GM03348 (cell line): Measurements from ENCODE around the gene ACTA2.
"Not testable (repeated sequence)": the region's sequence is repeated elsewhere in the genome, so short reads cannot be mapped to it uniquely, and the experiment has no call there.

Experiments used
- DNase-seq: peaks from one replicate; pipeline ENCODE4 v3.0.0; 2012; ENCODE audit warnings: low spot score

The ACTA2 gene

DNA sequence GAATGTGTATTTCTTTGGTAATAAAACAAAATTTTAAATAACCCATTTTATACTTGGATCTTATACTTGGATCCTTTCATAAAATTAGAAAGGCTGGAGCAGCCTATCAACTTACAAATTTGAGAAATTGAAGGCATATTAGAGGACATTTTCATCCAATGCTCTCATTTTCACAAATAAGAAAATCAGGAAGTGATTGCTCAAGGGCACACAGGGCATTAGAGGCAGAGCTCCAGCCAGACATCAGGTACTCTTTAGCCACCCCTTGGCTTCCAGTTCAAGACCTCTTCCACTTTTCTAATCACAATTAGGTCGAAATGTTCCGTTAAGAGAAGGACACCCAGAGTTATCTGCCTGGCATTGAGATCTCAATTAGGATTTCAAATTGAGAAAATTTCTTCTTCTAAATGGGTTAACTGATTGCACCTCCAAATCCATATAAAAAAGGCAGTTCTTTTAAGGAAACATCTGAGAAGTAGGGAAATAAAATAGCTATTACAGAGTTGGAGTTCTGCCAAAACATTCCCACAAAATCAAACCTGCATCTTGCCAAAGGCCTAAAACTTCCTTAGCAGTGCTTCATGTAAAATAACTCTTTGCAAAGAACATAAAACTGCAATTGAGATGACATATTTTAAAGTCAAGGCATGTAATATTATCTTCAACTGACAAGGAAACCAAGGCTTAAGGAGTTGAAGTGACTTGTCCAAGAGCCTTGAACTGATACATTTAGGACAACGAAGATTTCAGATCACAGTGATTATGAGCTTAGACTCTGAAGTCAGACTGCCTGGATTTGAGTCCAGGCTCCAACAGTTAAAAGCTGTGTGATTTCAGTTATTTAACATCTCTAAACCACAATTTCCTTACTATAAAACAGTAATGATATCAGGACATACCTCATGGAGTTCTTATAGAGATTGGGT lies 2.4 kb downstream of the ACTA2 start:
- no peak for DNase-seq

DNA sequence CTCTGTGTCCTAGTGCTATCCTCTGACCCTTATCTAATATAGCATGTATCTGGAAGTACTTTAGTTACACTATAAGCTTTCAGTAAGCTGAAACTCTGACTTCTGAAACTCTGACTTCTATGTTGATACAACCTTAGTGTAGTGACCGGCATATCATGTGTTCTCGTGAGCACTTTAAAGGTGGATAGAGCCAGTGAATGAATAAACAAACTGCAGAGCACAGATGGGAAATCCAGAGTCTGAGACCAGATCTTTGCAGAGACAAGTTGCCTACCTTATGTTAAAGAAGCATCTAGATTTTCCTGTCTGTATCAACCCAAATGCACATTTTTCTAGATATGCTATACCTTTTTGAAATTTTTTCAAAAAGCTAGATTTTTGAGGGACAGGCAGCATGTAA lies 3.5 kb downstream of the ACTA2 start:
- no peak for DNase-seq

DNA sequence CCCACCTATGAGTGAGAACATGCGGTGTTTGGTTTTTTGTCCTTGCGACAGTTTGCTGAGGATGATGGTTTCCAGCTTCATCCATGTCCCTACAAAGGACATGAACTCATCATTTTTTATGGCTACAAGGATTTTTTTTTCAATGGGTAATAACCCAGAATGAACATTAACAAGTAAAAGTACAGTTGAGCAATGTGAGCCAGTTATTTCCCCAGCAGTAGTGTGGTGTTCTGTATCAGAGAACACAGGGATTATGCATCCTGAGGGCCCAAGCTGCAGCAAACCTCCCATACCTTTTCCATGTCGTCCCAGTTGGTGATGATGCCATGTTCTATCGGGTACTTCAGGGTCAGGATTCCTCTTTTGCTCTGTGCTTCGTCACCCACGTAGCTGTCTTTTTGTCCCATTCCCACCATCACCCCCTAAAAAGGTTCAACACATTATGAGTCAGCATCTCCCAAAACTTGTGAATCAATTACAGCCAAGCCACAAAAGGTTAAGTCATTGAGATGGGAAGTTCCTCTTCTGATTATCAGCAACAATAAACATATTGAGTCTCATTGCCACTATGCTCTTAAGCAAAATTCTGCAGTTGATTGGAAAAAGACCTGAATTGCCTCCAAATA lies 5.5 kb downstream of the ACTA2 start:
- no peak for DNase-seq

DNA sequence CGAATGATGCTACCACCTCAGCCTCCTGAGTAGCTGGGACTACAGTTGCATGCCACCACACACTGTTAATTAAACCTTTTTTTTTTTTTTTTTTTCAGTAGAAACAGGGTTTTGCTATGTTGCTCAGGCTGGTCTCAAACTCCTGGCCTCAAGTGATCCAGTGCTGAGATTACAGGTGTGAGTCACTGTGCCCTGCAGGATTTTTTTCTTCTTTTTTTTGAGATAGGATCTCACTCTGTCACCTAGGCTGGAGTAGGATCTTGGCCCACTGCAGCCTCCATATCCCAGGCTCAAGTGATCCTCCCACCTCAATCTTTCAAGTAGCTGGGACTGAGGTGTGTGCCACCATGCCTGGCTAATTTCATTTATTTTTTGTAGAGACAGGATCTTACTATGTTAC lies 6.4 kb downstream of the ACTA2 start:
- DNase-seq, result no peak

DNA sequence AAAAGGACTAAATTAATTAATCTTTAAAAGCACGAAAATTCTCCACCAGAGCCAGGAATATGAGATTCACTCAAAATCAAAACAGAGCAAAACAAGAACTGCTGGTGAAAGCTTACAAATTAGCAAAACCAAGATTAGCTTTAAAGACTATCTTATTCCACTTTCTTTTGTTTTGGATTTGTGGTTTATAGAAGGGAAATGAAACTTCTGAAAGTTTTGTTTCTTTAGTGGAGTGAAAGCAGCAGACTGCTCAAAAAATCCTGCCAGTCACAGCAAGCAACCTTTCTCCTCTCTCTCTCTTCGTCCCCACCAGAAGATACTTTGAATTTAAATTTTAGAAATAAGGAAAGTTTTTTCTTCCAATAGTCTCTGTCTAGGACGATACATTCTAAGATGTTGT lies 7.8 kb downstream of the ACTA2 start:
- DNase-seq, result no peak

DNA sequence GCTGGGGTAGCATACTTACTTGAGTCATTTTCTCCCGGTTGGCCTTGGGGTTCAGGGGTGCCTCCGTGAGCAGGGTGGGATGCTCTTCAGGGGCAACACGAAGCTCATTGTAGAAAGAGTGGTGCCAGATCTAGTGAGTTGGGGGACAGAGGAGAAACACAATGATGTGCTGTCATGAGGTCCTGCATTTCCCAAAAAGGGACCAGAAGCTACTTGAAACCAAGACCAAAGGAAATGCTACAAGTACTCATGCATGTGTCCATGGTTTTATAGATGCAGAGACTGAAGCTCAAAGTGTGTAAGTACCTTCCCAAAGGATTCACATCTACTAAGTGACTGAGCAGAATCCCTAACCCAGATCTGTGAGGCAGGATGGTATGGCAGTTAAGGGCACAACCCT lies 8.8 kb downstream of the ACTA2 start:
- DNase-seq, result no peak

DNA sequence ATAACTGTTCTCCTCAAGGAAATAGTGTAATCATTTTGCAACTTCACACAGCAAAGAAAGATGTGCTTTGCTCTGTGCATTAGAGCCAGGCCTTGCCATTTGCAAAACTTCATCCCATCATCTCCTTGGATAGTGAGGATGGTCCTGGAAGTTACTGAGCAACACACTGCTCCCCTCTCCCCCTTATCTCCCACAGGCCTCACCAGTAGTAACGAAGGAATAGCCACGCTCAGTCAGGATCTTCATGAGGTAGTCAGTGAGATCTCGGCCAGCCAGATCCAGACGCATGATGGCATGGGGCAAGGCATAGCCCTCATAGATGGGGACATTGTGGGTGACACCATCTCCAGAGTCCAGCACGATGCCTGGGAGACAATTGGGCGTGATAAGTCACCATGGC lies 11.5 kb downstream of the ACTA2 start:
- no peak for DNase-seq

DNA sequence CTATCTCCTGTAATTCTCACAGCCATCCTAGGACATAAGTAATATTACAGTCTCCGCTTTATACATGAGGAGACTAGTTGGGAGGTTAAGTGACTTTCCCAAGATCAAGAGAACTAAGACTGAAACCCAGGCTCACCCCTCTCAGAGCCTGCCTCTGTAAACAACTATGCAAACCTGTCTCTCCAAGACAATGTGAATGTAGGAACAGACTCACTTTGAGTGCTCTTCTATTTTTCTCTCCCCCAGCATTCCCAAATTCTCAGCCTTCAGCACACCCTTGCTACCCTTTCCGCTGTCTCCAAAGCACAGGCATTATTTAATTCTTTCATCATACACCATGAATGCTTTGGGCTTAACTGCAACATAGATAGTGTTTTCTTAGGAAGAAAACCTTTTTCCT lies 13.6 kb downstream of the ACTA2 start:
- no peak for DNase-seq

DNA sequence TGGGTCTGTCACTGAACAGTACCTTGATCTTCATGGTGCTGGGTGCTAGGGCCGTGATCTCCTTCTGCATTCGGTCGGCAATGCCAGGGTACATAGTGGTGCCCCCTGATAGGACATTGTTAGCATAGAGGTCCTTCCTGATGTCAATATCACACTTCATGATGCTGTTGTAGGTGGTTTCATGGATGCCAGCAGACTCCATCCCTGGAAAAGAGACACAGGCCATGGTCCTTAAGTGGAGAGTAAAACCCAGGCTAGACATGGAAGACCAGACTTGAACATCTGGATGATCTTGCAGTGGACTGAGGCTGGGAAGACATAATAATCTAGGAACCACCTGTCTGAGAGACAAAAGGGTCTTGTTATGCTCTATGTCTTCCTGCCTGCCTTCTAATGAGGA lies 14.5 kb downstream of the ACTA2 start:
- no peak for DNase-seq

DNA sequence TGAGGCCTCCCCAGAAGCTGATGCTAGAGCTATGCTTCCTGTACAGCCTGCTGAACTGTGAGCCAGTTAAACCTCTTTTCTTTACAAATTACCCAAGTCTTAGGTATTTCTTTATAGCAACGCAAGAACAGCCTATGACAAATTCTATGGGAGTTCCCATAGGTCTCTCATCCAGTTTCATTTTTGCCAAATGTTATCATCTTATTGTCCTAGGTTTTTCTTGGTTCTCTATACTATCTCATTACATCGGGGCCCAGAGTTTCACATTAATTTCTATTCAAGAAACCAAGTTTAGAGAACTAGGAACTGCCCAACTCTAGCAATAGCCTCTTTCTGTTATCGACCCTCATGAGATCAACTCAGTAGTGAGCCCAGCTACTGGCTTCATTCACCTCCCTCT lies 15.9 kb downstream of the ACTA2 start:
- no peak for DNase-seq

DNA sequence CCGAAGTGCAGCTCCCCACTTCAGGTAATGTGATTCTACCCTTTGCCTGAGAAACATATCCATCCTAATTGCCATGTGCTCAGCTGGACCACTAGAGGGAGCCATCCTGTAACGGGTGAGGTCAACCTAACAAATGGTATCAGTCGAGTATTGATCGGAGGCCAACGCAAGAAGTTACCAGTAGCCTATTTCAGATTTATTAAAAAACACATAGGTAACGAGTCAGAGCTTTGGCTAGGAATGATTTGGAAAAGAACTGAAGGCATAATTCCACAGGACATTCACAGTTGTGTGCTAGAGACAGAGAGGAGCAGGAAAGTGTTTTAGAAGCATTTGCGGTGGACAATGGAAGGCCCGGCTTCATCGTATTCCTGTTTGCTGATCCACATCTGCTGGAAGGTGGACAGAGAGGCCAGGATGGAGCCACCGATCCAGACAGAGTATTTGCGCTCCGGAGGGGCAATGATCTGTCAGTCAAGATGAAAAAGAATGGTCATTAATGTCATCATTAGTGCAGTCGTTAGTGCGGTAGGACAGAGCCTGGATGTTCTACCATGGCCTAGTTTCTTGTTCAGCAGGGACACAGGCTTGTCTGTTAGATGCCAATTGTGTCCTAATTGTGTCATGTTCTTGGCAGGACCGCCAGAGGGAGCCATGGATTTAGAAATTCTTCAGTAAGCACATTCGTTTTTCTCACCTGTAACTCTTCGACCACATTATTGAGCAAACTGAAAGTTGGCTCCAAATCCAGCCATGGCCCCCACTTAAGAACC lies 17.5 kb downstream of the ACTA2 start:
- peak; percentile 67 for DNase-seq

DNA sequence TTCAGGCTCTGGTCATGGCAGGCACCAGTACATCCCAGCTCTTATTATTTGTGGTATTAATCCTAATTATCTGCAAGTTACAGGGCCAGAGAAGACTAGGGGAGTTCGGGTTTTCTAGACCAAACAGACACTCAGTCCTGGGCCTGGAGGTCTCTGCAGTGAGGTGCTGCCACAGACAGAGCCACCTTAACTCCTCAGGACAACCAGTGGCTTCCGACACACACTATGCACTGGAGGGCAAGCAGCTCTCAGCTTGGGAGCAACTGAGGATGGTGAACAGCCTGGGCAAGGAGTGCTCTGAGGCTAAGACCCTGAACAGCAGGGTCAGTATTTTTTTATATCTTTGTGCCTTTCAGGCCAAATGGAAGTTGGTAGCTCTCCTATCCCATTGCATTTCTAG lies 19.0 kb downstream of the ACTA2 start:
- DNase-seq, result no peak

DNA sequence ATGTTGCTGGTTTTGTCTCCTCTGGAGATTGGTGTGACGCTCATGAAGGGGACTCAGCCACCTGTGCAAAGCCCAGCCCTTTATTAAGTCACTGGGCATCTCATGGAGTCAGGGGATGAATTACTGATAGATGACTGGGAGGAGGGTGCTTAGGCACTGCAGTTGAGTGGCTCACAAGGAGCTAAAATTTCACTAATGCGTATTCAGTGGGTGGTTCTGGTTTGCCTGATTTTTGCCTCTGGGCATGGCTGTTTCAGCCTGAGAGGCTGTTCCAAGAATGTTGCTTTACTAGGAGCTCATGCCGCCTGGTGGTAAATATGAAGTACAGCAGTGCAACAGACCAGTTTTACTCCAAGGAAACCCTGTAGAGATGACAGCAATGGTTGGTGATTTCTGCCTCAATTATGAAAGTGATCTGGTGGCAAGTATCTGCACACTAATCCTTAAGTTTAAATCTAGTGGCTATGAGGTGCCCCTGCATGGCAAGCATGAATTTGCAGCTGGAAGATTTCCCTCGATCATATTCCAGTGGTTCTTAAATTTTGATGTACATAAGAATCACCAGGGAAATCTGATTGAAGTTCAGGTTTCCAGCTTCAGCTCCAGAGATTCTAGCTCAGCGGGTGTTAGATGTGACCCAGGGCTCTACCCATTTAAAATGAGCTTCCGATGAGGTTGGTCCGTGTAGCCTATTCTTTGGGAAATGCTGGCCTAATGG lies 19.9 kb downstream of the ACTA2 start:
- DNase-seq, result peak; percentile 75

DNA sequence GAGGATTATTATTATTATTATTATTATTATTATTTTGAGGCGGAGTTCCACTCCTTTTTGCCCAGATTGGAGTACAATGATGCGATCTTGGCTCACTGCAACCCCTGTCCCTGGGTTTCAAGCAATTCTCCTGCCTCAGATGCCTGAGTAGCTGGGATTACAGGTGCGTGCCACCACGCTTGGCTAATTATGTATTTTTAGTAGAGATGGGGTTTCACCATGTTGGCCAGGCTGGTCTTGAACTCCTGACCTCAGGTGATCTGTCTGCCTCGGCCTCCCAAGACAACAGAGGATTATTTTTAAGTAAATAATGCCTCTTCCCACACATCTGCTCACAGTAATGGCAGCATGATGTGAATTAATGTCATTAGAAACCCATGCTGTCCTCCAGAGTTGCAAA lies 20.5 kb downstream of the ACTA2 start:
- not testable (repeated sequence) for DNase-seq

DNA sequence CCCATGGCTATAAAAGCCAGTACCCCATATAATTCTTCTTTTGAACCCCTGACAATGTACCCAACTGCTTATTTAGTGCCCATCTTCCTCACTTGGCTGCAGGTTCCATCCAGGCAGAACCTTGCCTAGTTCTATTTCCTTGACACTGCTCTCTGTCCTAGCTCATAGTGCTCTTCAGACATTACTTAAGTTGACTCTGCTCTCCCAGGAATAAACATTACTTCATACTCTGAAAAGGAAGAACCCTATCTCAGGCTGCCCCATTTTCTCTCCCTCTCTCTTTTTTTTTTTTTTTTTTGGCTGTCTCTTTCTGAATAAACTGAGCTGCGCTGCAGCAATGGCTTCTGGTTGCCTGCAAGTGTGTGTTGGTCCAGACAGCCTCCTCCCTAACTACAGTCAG lies 21.0 kb downstream of the ACTA2 start:
- no peak for DNase-seq

DNA sequence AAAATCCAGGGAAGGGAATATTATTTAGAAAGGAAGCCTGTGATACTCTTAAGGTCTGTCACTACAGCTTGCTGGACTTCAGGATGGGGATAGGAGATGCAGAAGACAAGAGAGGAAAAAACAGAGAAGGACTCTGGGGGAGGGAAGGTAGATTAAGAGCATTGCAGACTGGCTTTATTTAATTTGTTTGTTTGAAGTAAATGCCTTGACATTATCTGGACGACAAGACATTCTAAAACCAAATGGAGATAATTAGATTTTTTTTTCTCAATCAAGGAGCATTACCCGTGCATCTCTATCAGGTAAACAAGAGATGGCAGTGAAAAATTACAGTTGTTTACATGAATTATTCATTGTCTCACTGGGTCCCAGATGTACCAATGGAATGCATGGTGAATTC lies 24.3 kb downstream of the ACTA2 start:
- DNase-seq, result no peak

DNA sequence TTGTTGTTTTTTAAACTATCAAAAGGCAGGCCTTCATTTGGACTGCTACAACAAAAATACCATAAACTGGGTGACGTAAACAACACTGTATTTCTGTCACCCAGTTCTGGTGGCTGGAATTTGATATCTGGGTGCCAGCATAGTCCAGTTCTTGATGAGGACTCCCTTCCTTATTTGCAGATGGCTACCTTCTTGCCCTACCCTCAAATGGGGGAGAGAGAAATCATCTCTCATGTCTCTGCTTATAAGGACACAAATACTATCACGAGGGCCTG lies 25.2 kb downstream of the ACTA2 start:
- no peak for DNase-seq

DNA sequence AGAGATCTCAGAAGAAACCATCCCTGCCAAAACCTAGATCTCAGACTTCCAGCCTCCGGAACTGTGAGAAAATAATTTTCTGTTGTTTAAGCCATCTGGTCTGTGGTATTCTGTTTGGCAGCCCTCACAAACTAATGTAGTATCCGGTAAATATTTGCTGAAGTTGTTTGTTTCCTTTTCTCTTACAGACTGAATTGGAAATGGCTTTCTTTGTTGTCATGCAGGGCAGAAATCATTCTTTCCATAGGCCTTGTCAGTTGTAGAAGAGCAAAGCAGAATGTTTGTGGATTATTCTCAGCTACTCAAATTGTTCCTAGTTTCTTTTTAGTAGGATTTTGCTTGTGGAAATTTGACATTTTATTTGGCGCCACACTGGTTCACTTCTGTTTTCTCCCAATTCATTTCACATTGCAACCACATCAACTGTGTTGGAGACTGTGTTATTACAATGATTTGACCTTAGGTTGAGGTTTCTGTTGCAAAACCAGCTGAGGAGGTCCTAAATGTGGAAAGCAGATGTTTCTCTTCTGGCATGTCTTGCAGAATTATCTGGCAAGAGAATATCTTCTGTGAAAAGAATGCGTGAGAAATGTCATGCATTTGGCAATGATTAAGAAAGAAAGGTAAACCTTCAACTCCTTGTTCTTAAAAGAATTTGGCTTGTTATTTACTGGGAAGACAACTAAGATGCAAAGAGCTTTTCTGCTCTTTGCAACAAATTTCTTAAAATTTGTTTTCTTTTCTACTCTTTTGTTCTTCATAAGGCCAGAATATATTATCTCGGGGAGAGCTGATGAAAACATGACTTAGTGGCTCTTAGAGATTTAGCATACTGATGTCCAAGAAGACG lies 25.8 kb downstream of the ACTA2 start:
- peak; percentile 62 for DNase-seq

DNA sequence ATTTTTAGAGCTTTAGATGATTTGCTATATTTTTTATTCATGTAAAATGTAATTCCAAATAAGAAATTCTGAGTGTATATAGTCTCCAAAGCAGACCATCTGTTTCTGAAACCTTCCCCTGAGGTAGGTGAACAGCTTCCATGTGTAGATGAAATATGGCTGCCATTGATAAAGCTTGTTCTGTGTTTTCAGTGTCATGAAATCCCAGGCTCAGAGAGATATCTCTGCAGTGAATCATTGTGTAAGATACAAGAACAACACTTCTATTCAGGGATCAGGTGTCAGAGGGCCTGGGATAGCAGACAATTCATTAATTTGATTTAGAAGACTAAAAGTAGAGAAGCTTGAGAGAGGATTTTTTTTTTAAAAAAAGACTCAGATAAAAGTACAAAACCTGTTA lies 29.1 kb downstream of the ACTA2 start:
- no peak for DNase-seq

DNA sequence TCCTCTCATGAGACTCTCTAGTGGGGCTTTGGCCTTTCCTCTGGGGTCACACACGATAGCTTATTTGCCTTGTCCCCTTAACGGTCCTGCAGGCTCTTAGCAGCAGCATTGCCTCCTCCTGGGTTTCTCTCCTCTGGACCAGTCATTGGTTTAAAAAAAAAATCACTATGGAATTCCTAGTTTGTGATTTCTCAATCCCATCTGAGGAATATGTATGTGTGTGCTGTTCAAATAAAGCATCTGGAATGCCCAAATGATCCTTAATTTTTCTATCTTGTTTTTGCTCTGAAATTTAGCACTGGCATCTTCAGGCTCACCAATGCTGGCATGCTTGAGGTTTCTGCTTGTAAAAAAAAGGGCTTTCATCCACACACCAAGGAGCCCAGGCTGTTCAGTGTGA lies 30.5 kb downstream of the ACTA2 start:
- peak; percentile 33 for DNase-seq

DNA sequence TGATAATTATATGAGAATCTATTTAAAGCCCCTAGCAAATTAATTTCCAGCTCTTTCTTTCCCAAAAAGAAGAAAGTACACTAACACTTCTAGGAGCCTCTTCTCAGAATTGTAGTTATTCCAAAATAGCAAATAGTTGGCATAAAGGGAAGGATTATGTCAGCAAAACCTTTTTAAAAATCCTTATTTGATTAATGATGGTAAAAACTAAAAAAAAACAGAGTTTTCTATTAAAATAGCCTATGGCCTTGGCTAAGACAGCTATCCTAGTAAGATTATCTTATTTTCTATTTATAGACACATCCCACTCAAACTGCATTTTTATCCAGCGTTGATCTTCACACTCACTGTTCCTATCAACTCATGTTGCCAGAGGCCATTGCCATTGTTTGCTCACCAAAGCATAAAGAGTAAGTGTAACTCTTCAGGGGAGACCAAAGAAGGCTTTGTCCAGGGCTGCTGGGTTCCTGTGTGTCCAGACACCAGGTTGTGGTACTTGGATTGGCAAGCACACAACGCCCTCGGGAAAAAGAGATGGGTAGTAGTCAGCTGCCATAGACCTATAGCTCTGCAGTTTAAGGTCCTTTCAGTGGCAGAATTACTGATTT lies 31.5 kb downstream of the ACTA2 start:
- no peak for DNase-seq
